MCF 10A (cell line): ENCODE measurements around the gene TRIM52. TPM values are rescaled to one million over a fixed set of nuclear protein-coding genes. Genes with fewer than 3 reads are reported as not detected.

Source experiments
- BruUV-seq: library from RNA; stranded (reverse); fragments of 400-500 nt; replicated peaks from 2 replicates; lab custom pipeline; 2021; lab: Mats Ljungman, UMichigan
- CTCF ChIA-PET: fragments of 300-600 bp; sonication (Branson Sonifier 250); formaldehyde crosslinking; extraction: SDS; loops from one replicate; lab custom pipeline; 2021; ENCODE audit warnings: antibody characterized with exemption, inconsistent platforms; lab: Yijun Ruan, JAX
- POLR2A ChIA-PET: fragments of 300-600, 350-650 bp; sonication (Branson Sonifier 250); formaldehyde crosslinking; extraction: SDS; loops from one replicate; lab custom pipeline; 2020; ENCODE audit warnings: antibody characterized with exemption, inconsistent platforms; lab: Yijun Ruan, JAX
- DNase-seq: peaks from one replicate; pipeline ENCODE4 v3.0.0-alpha.2; 2018; ENCODE audit not compliant: unreplicated experiment
- H3K27ac Mint-ChIP-seq: one replicate; pipeline ENCODE4 v1.8.0; 2022; ENCODE audit warnings: mild to moderate bottlenecking, low read depth, mixed read lengths; ENCODE audit not compliant: unreplicated experiment
- H3K27me3 Mint-ChIP-seq: one replicate; pipeline ENCODE4 v1.8.0; 2022; ENCODE audit warnings: mixed read lengths; ENCODE audit not compliant: insufficient read depth, unreplicated experiment
- H3K36me3 Mint-ChIP-seq: one replicate; pipeline ENCODE4 v1.8.0; 2022; ENCODE audit warnings: mild to moderate bottlenecking, moderate library complexity, mixed read lengths; ENCODE audit not compliant: insufficient read depth, unreplicated experiment
- H3K4me1 Mint-ChIP-seq: one replicate; pipeline ENCODE4 v1.8.0; 2022; ENCODE audit warnings: mixed read lengths; ENCODE audit not compliant: insufficient read depth, unreplicated experiment
- H3K4me3 Mint-ChIP-seq: one replicate; pipeline ENCODE4 v1.8.0; 2022; ENCODE audit warnings: mild to moderate bottlenecking, moderate library complexity, mixed read lengths; ENCODE audit not compliant: unreplicated experiment
- H3K9me3 Mint-ChIP-seq: one replicate; pipeline ENCODE4 v1.8.0; 2022; ENCODE audit warnings: mixed read lengths; ENCODE audit not compliant: unreplicated experiment
- CTCF ChIP-seq: fragments of 200-600 bp; IDR thresholded peaks from one replicate; pipeline ENCODE4 v1.8.0; 2022; ENCODE audit warnings: antibody characterized with exemption, mild to moderate bottlenecking; ENCODE audit not compliant: unreplicated experiment
- intact Hi-C: fragments of 100-400 bp; cut with micrococcal nuclease; formaldehyde crosslinking; loops from 2 replicates; pipeline ENCODE4 v1.14.1; 2022
- total RNA-seq: library from RNA; stranded (reverse); gene quantifications from 2 replicates; pipeline ENCODE4 v1.2.3, GENCODE V29; 2022

Gene TRIM52
- total RNA-seq, 1 experiment from 2014 or later, result 12.5 TPM

GRCh38 chr5:181239062-181239663, 21.8 kb downstream of the TRIM52 start:
- TF ChIP-seq CTCF, result no peak
- Mint-ChIP-seq H3K4me3 (peak overlapping the region; percentile 47), H3K36me3 (peaks cover 100% of the 10 kb centered on the region), H3K27me3 (no peaks in the 10 kb centered on the region), H3K27ac (no peak overlapping the region), H3K9me3 (no peaks in the 10 kb centered on the region), H3K4me1 (peaks cover 36% of the 10 kb centered on the region)
- intact Hi-C loops, result no loop called here
- ChIA-PET POLR2A (interaction anchor here (0.6 to 19.6 kb wide), 4 partner anchors 15 to 1608 kb away, joined by 3 to 476 read pairs (median 270); partner anchors contain the start of genes TRIM41 and TRIM52), CTCF (interaction anchor here (1.1 to 1.5 kb wide), 4 partner anchors 10 to 57 kb away, joined by 3 to 5 read pairs (median 4); no protein-coding TSS in a partner anchor)
- no TSS peak for BruUV-seq
- no peak for DNase-seq

- Mint-ChIP-seq H3K27me3 (no peaks in the 10 kb centered on the region), H3K36me3 (peaks cover 94% of the 10 kb centered on the region), H3K27ac (peak overlapping the region; percentile 46), H3K9me3 (no peaks in the 10 kb centered on the region), H3K4me3 (no peak overlapping the region), H3K4me1 (peaks cover 36% of the 10 kb centered on the region)
- ChIA-PET CTCF (no interaction called here), POLR2A (interaction anchor here (17.5 to 19.6 kb wide), 2 partner anchors 13 to 19 kb away, joined by 374 to 476 read pairs; partner anchors contain the start of genes TRIM41 and TRIM52)
- no peak for TF ChIP-seq CTCF
- no peak for DNase-seq
- BruUV-seq, result no TSS peak
- intact Hi-C loops, result no loop called here
Observed at GRCh38 chr5:181237729-181238385, 23.1 kb downstream of the TRIM52 start.

GRCh38 chr5:181236954-181237641, 23.8 kb downstream of the TRIM52 start:
- Mint-ChIP-seq H3K9me3 (no peaks in the 10 kb centered on the region), H3K36me3 (peaks cover 87% of the 10 kb centered on the region), H3K4me1 (peaks cover 34% of the 10 kb centered on the region), H3K27ac (no peak overlapping the region), H3K27me3 (no peaks in the 10 kb centered on the region), H3K4me3 (no peak overlapping the region)
- ChIA-PET POLR2A (interaction anchor here (0.6 to 19.6 kb wide), 4 partner anchors 9 to 52 kb away, joined by 3 to 476 read pairs (median 192); partner anchors contain the start of genes TRIM41 and TRIM52), CTCF (interaction anchor here (0.6 kb wide), 2 partner anchors 11 to 371 kb away, joined by 3 to 10 read pairs; no protein-coding TSS in a partner anchor)
- BruUV-seq, result no TSS peak
- no peak for TF ChIP-seq CTCF
- intact Hi-C loops, result no loop called here
- no peak for DNase-seq
